ENCODE data around the gene PACRG. TPM values are rescaled to one million over a fixed set of nuclear protein-coding genes. Genes with fewer than 3 reads are reported as not detected.

PACRG gene
- total and polyA plus RNA-seq, 2 of the 8 experiments (the other 6 are each of a cell fraction or from before 2014, with no cell fraction given) = 0.44 to 0.54 TPM

- TF ChIP-seq CTBP2 (IDR thresholded peaks at IDR 0.05; ENCODE audit: borderline replicate concordance, insufficient read depth, insufficient read length, low read length) (no peak), CHD1 (IDR thresholded peaks at IDR 0.05; ENCODE audit: low read depth, low read length) (no peak)
These were observed 38.9 kb upstream of the PACRG start (continued) for GRCh38 chr6:162688751-162689345.
